ENCODE results near the gene MYL10. TPM values are rescaled to one million over a fixed set of nuclear protein-coding genes. Genes with fewer than 3 reads are reported as not detected.

Gene MYL10
- total RNA-seq, 1 donor from 2014 or later, result not detected

Other genes with a start within 250 kb of the MYL10 start
- 29.5 and 31.5 TPM in 2 replicates for gene CUX1, start 188.3 kb upstream of the MYL10 start, total RNA-seq

Measured in activated T-helper 2 cell treated with anti-CD3 and anti-CD28 coated beads, Interferon-gamma antibody, Interleukin-2, Interleukin-4, amounts not matched to agents 10 μg/mL and 5 μg/mL and 100 μg/mL, durations not matched to agents 14 hours and 24 hours and 36 hours (primary cell).